ENCODE data around the gene GNAI2. TPM values are rescaled to one million over a fixed set of nuclear protein-coding genes. Genes with fewer than 3 reads are reported as not detected.
A peak's percentile ranks its signal among the peaks of the same experiment; 100 is the strongest.

GNAI2 gene
- polyA plus RNA-seq, 1 donor (not counting 4 experiments of a cell fraction or from before 2014, with no cell fraction given), result 268 TPM

DNA sequence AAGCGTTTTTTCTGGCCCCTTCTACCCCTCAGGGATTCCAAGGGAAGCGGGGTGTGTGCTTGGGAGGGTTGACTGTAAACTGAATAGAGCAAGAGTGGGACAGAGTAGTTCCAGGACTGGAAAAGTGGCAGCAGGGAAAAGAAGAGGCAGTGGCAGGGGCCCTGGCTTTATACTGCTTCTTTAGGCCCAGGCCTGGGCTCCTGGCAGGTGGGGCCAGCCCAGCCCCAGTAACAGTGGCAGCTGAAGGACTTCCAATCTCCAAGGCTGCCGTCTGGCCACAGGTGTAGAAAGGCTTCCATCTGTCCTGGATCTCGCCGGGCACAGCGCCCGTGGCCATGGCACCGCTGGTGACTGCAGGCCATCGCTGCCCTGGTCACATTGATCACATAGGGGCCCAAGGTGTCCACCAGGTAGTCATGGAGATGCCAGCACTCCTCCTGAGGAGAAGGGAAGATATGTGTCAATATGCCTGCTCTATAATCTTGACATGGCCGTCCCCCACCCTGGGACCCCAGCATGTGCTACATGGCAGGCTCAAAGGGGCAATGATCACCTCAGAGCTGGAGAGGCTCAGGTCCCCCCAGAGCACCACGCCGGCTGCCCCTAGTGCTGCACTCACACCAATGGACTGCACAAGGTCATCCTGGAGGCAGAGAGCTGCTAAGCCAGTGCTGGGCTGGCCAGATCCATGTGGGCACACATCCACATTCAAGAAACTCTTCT is 57.2 kb downstream of the GNAI2 start:
- Histone ChIP-seq H2AFZ (ENCODE audit: control insufficient read depth, low read length) (peak overlapping the region; percentile 89), H3K4me3 (ENCODE audit: control insufficient read depth in 2 of 3, extremely low read depth in 1 of 3, insufficient read depth in 2 of 3, low read depth in 1 of 3, low read length in 3 of 3) (peak overlapping the region in 2 of 3 experiments; percentile 37 to 98), H3K9ac (ENCODE audit: control insufficient read depth, extremely low read depth, insufficient read depth, low read length) (peak overlapping the region; percentile 75), H3K27ac (ENCODE audit: control insufficient read depth, insufficient read depth, low read length) (peak overlapping the region; percentile 95), H3K9me3 (ENCODE audit: control insufficient read depth, low read depth, low read length) (no peaks in the 10 kb centered on the region), H3K36me3 (ENCODE audit: control insufficient read depth in 2 of 2, extremely low read depth in 1 of 2, insufficient read depth in 2 of 2, low read length in 2 of 2) (peaks cover 21 to 29% of the 10 kb centered on the region in 2 experiments), H3K4me1 (ENCODE audit: control insufficient read depth, extremely low read depth, insufficient read depth, low read length) (peaks cover 15% of the 10 kb centered on the region), H3K27me3 (ENCODE audit: control insufficient read depth, extremely low read depth, insufficient read depth, low read length) (no peaks in the 10 kb centered on the region), H4K20me1 (ENCODE audit: control insufficient read depth, extremely low read depth, insufficient read depth, low read length) (no peaks in the 10 kb centered on the region), H3K79me2 (ENCODE audit: control insufficient read depth, insufficient read depth, low read length) (peaks cover 30% of the 10 kb centered on the region), H3K9me1 (ENCODE audit: control insufficient read depth, extremely low read depth, insufficient read depth, low read length) (peaks cover 2% of the 10 kb centered on the region), H3K4me2 (ENCODE audit: control insufficient read depth, extremely low read depth, insufficient read depth, low read depth, low read length) (peak overlapping the region; percentile 87)
- dilution Hi-C loops (cut with MboI; ENCODE audit: extremely low pct_ligation_motif_present, low sequenced_read_pairs), result no loop called here
- no peak for FAIRE-seq
- DNase-seq (ENCODE audit: low read depth, low spot score), result no peak
- TF ChIP-seq CTCF (optimal IDR thresholded peaks at IDR 0.05 in 1 of 3, IDR thresholded peaks at IDR 0.05 in 1 of 3, conservative IDR thresholded peaks at IDR 0.05 in 1 of 3; ENCODE audit: extremely low read depth in 1 of 3, insufficient read depth in 2 of 3, low read length in 3 of 3), result no peak
- TF ChIP-seq EZH2 (IDR thresholded peaks at IDR 0.05; ENCODE audit: low read length), result no peak

DNA sequence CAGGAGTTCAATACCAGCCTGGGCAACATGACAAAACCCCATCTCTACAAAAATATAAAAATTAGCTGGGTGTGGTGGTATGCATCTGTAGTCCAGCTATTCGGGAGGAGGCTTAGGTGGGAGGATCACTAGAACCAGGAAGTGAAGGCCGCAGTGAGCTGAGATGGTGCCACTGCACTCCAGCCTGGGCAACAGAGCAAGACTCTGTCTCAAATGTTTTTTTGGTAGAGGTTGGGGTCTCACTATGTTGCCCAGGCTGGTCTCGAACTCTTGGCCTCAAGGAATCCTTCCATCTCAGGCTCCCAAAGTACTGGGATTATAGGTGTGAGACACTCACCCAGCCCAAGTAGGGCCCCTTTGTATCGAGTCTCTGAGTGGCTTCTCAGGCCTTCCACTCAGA is 58.1 kb downstream of the GNAI2 start:
- no peak overlapping the region for H3K9ac ChIP-seq (ENCODE audit: control insufficient read depth, extremely low read depth, insufficient read depth, low read length)
- no peak for FAIRE-seq

More for the DNA sequence above, 58.1 kb downstream of the GNAI2 start:
- Histone ChIP-seq H3K4me2 (ENCODE audit: control insufficient read depth, extremely low read depth, insufficient read depth, low read depth, low read length) (no peak overlapping the region), H2AFZ (ENCODE audit: control insufficient read depth, low read length) (no peak overlapping the region), H4K20me1 (ENCODE audit: control insufficient read depth, extremely low read depth, insufficient read depth, low read length) (no peaks in the 10 kb centered on the region), H3K79me2 (ENCODE audit: control insufficient read depth, insufficient read depth, low read length) (peaks cover 34% of the 10 kb centered on the region), H3K9me1 (ENCODE audit: control insufficient read depth, extremely low read depth, insufficient read depth, low read length) (peaks cover 3% of the 10 kb centered on the region), H3K9me3 (ENCODE audit: control insufficient read depth, low read depth, low read length) (no peaks in the 10 kb centered on the region), H3K27ac (ENCODE audit: control insufficient read depth, insufficient read depth, low read length) (no peak overlapping the region), H3K4me1 (ENCODE audit: control insufficient read depth, extremely low read depth, insufficient read depth, low read length) (peaks cover 20% of the 10 kb centered on the region), H3K36me3 (ENCODE audit: control insufficient read depth in 2 of 2, extremely low read depth in 1 of 2, insufficient read depth in 2 of 2, low read length in 2 of 2) (peaks cover 14 to 20% of the 10 kb centered on the region in 2 experiments), H3K4me3 (ENCODE audit: control insufficient read depth in 2 of 3, extremely low read depth in 1 of 3, insufficient read depth in 2 of 3, low read depth in 1 of 3, low read length in 3 of 3) (no peak overlapping the region), H3K27me3 (ENCODE audit: control insufficient read depth, extremely low read depth, insufficient read depth, low read length) (no peaks in the 10 kb centered on the region)
- no peak for TF ChIP-seq CTCF (optimal IDR thresholded peaks at IDR 0.05 in 1 of 3, IDR thresholded peaks at IDR 0.05 in 1 of 3, conservative IDR thresholded peaks at IDR 0.05 in 1 of 3; ENCODE audit: extremely low read depth in 1 of 3, insufficient read depth in 2 of 3, low read length in 3 of 3)
- TF ChIP-seq EZH2 (IDR thresholded peaks at IDR 0.05; ENCODE audit: low read length), result no peak
- DNase-seq (ENCODE audit: low read depth, low spot score), result no peak
- dilution Hi-C loops (cut with MboI; ENCODE audit: extremely low pct_ligation_motif_present, low sequenced_read_pairs), result no loop called here
